PC-3 (cell line): ENCODE results near the gene PPP4R4.

Source experiments
- CTCF ChIP-seq: fragments of 300-600 bp; sonication (generic); conservative IDR thresholded peaks from 2 replicates; pipeline ENCODE4 v1.5.1; 2017; ENCODE audit warnings: antibody characterized with exemption, low read depth, mild to moderate bottlenecking, low read length
- EZH2 ChIP-seq: fragments of 300-600 bp; sonication (generic); IDR thresholded peaks from one replicate; pipeline ENCODE4 v1.6.1; 2017; ENCODE audit warnings: antibody characterized with exemption, mild to moderate bottlenecking, low read length; ENCODE audit not compliant: unreplicated experiment

DNA sequence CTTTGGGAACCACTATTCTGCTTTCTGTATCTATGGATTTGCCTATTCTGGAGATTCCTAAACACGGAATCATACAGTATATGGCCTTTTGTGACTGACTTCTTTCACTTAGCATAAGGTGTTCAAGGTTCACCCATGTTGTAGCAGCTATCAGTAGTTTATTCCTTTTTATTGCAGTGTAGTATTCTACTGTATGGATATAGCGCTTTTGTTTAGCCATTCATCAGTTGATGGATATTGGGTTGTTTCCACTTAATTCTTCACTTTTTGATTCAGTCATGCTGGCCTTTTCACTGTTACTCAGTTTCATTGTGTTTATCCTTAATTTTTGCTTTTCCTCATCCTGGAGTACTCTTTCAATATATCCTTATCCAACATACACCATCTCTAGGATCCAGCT, 5.1 kb downstream of the PPP4R4 start:
- no peak for TF ChIP-seq CTCF
- no peak for TF ChIP-seq EZH2
